SKM-1 treated with dmso at 0.1 percent for 144 hours (cell line): ENCODE data around the gene ZNF423.

Source experiments
- DNase-seq: peaks from one replicate; lab custom pipeline; 2025; ENCODE audit not compliant: unreplicated experiment; lab: John Stamatoyannopoulos, UW

ZNF423 gene

GRCh38 chr16:49849754-49850108 is 6.2 kb downstream of the ZNF423 start:
- DNase-seq = no peak

- no peak for DNase-seq
Observed at GRCh38 chr16:49849037-49849753, 6.7 kb downstream of the ZNF423 start.

- no peak for DNase-seq
Observed at GRCh38 chr16:49848530-49848929, 7.4 kb downstream of the ZNF423 start.

- no peak for DNase-seq
Observed at GRCh38 chr16:49846800-49847199, 9.1 kb downstream of the ZNF423 start.

- DNase-seq = no peak
Observed at GRCh38 chr16:49844359-49844758, 11.6 kb downstream of the ZNF423 start.

- no peak for DNase-seq
Observed at GRCh38 chr16:49843758-49844157, 12.2 kb downstream of the ZNF423 start.

GRCh38 chr16:49842972-49843371 is 12.9 kb downstream of the ZNF423 start:
- DNase-seq = no peak

GRCh38 chr16:49839017-49839825 is 16.7 kb downstream of the ZNF423 start:
- no peak for DNase-seq

GRCh38 chr16:49838441-49839016 is 17.4 kb downstream of the ZNF423 start:
- DNase-seq = no peak

- no peak for DNase-seq
Observed at GRCh38 chr16:49837688-49838410, 18.1 kb downstream of the ZNF423 start.

GRCh38 chr16:49836668-49837067 is 19.2 kb downstream of the ZNF423 start:
- DNase-seq = no peak

- DNase-seq = no peak
Observed at GRCh38 chr16:49836218-49836617, 19.7 kb downstream of the ZNF423 start.

- DNase-seq = no peak
Observed at GRCh38 chr16:49835161-49835777, 20.6 kb downstream of the ZNF423 start.

GRCh38 chr16:49834531-49835151 is 21.3 kb downstream of the ZNF423 start:
- no peak for DNase-seq

GRCh38 chr16:49833796-49834530 is 21.9 kb downstream of the ZNF423 start:
- DNase-seq = no peak

GRCh38 chr16:49833085-49833484 is 22.8 kb downstream of the ZNF423 start:
- no peak for DNase-seq

- no peak for DNase-seq
Observed at GRCh38 chr16:49832177-49832576, 23.7 kb downstream of the ZNF423 start.

- DNase-seq = no peak
Observed at GRCh38 chr16:49830873-49831272, 25.0 kb downstream of the ZNF423 start.

GRCh38 chr16:49828533-49829267 is 27.2 kb downstream of the ZNF423 start:
- DNase-seq = no peak
